ENCODE results near the gene ATP5PF. TPM values are rescaled to one million over a fixed set of nuclear protein-coding genes. Genes with fewer than 3 reads are reported as not detected.
"Not testable (repeated sequence)": the region's sequence is repeated elsewhere in the genome, so short reads cannot be mapped to it uniquely, and the experiment has no call there.

Gene ATP5PF
- total RNA-seq, 2 donors from 2014 or later: 52.1 to 124 TPM

DNA sequence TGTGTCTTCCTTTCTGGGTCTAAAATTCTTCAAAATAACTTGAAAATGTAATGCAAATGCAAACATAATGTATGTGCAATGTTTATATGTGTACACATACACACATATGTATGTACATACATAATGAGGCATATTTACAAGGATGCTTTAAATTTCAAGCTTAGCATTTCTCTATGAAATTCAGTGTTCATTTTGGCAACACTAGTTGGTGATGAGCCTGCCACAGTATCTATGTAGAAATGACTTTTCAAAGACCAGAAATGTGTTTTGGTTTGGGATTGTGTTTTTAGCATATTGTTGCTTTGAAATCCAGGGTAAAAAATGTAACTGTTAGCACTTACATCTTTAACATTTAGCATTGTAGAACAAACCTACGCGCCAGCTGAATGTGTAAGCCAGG is 10.2 kb upstream of the ATP5PF start:
- H3K4me3 Mint-ChIP-seq: no peak overlapping the region
- H3K36me3 Mint-ChIP-seq: peaks cover 4% of the 10 kb centered on the region
- no peaks in the 10 kb centered on the region for H3K27me3 Mint-ChIP-seq
- DNase-seq (ENCODE audit: low spot score) (no peak), ATAC-seq (no peak)
- peaks cover 0 to 6% of the 10 kb centered on the region in 2 donors for H3K4me1 Mint-ChIP-seq (ENCODE audit: low read depth in 2 of 2)
- no peaks in the 10 kb centered on the region for H3K9me3 Mint-ChIP-seq
- no peak overlapping the region for H3K27ac Mint-ChIP-seq

DNA sequence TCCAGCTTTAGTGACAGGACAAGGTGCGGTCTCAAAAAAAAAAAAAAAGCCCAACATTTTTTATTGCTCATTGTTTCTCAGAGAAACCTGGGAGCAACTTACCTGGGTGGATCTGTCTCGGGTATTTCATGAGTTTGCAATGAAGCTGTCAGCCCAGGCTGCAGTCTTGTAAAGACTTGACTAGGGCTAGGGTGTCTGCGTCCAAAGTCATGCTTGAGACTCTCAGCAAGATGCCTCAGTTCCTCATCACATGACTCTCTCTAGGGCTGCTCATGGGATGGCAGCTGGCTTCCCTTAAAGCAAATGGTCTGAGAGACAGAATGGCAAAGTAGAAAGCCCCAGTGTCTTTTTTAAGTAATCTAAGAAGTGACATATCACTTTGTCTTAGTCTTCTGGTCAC is 8.2 kb upstream of the ATP5PF start:
- Mint-ChIP-seq H3K4me3 (no peak overlapping the region), H3K36me3 (peaks cover 4% of the 10 kb centered on the region), H3K9me3 (no peaks in the 10 kb centered on the region), H3K27ac (no peak overlapping the region), H3K4me1 (ENCODE audit: low read depth in 2 of 2) (peaks cover 0 to 19% of the 10 kb centered on the region in 2 donors), H3K27me3 (no peaks in the 10 kb centered on the region)
- no peak for ATAC-seq
- no peak for DNase-seq (ENCODE audit: low spot score)

DNA sequence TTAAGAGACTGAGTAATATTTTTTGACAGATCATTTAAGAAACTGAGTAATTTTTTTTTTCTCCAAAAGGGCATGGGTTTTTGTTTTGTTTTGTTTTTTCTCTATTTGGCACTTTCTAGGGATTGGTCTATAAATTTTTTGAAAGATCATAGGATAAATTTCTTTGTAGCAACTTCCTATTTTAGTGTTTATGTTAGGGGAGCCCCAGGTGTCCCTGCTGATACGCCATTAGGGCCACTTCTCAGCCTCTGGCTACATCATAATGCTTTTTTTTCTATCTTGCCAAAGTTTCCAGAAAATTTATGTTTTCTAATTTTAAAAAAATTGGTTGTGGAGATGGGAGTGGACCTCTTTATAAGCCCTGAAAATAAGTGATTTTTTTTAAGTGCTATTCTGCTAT is 2.7 kb upstream of the ATP5PF start:
- no peak for DNase-seq (ENCODE audit: low spot score)
- Mint-ChIP-seq H3K4me1 (ENCODE audit: low read depth in 2 of 2) (peaks cover 32 to 43% of the 10 kb centered on the region in 2 donors), H3K4me3 (no peak overlapping the region), H3K9me3 (no peaks in the 10 kb centered on the region), H3K27ac (no peak overlapping the region), H3K27me3 (no peaks in the 10 kb centered on the region), H3K36me3 (peaks cover 25% of the 10 kb centered on the region)
- ATAC-seq: no peak

DNA sequence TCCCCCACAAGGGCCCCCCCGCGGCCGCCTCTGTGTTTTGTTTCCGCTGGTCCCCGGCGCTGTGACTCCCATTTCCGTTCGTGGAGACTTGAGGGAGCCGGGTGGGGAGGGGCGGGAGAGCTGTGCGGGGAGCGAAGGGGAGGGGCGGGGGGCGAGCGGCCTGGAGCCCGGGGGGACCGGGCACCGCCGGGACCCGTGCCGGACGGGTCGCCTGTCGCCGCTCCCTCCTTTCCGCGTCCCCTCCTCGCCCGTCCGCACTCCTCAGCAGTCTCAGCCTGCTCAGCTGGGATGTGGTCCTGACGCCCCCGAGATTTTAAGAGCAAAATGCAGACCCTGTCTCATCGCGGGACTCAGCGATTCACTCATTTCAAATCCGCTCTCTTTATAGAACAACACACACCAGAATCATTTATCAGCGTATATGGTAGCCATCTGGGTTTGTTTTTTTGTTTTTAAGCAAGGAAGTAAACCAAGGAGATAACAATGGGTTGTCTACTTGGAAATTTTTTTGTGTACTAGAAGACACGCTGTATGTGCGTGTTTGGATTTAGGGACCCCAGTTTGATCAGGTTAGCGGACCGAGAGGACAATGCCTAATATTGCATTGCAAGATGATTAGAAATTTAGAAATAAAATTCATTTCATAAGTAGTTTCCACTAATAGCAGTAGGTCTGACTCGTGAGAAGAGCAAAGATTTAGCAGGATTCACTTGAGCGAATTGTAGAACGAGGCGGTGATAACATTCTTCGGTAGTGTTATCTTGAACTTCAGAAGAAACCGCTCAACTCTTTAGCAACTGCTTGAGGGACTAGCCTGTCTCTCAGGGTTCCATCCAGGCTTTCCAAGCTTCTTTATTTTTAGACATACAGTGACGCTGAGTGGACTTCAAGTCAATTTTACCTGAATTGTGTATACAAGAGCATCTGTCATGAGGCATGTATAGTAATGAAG is 1.2 kb upstream of the ATP5PF start:
- Mint-ChIP-seq H3K36me3 (peaks cover 25% of the 10 kb centered on the region), H3K4me1 (ENCODE audit: low read depth in 2 of 2) (peaks cover 32 to 42% of the 10 kb centered on the region in 2 donors), H3K9me3 (no peaks in the 10 kb centered on the region), H3K27me3 (no peaks in the 10 kb centered on the region), H3K4me3 (peak overlapping the region; percentile 100), H3K27ac (peak overlapping the region; percentile 99 to 100)
- DNase-seq (ENCODE audit: low spot score) (no peak), ATAC-seq (no peak)

DNA sequence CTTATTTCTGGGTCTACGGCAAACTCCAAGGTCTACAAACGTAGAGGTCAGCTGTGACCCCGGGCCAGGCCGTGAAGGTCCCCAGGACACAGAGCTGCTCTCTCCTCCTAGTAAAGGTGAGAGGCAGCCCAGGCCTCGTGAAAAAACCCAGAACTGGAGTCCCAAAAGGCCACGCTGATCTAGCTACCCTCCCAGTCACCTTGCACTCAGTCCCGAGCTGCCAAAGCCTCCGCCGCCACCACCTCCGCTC is 125 bp downstream of the ATP5PF start:
- Mint-ChIP-seq H3K9me3 (no peaks in the 10 kb centered on the region), H3K4me3 (peak overlapping the region; percentile 100), H3K36me3 (peaks cover 25% of the 10 kb centered on the region), H3K4me1 (ENCODE audit: low read depth in 2 of 2) (peaks cover 32 to 42% of the 10 kb centered on the region in 2 donors), H3K27me3 (no peaks in the 10 kb centered on the region), H3K27ac (peak overlapping the region; percentile 99 to 100)
- no peak for DNase-seq (ENCODE audit: low spot score)
- no peak for ATAC-seq

DNA sequence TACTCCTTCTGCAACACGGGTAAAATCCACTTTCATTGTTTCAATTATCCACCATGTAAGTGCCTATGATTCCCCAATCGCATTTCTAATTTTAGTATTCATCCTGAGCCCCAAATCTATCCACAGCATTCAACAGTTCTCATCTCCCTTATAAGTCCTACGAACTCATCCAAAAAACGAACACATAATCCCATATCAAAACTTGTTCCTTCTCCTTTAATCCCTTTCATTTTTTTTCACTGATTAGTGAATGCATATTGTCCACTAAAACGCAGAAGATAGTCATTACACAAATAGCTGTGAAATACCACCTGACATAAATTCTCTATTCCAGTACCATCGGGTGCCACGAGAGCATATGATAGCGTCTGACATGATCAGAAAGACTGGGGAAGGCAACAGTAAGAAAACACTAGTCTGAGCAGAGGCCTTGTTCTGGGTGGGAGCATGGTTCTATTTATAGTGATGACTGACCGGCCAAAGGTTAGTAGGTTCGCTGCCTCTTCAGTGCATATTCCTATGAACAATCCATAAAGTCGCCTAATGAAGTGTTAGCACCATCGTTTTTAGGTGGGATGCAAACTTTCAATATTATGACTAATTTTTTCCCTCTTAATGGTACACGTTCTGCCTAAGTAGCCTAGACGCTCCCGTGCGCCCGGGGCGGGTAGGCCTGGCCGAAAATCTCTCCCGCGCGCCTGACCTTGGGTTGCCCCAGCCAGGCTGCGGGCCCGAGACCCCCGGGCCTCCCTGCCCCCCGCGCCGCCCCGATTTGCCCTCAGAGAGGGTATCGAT is 648 bp downstream of the ATP5PF start:
- DNase-seq (ENCODE audit: low spot score): no peak
- peak overlapping the region; percentile 99 to 100 for H3K27ac Mint-ChIP-seq
- H3K9me3 Mint-ChIP-seq: no peaks in the 10 kb centered on the region
- H3K36me3 Mint-ChIP-seq: peaks cover 25% of the 10 kb centered on the region
- H3K4me1 Mint-ChIP-seq (ENCODE audit: low read depth in 2 of 2): peaks cover 32 to 39% of the 10 kb centered on the region in 2 donors
- H3K4me3 Mint-ChIP-seq: peak overlapping the region; percentile 100
- ATAC-seq: no peak
- no peaks in the 10 kb centered on the region for H3K27me3 Mint-ChIP-seq

DNA sequence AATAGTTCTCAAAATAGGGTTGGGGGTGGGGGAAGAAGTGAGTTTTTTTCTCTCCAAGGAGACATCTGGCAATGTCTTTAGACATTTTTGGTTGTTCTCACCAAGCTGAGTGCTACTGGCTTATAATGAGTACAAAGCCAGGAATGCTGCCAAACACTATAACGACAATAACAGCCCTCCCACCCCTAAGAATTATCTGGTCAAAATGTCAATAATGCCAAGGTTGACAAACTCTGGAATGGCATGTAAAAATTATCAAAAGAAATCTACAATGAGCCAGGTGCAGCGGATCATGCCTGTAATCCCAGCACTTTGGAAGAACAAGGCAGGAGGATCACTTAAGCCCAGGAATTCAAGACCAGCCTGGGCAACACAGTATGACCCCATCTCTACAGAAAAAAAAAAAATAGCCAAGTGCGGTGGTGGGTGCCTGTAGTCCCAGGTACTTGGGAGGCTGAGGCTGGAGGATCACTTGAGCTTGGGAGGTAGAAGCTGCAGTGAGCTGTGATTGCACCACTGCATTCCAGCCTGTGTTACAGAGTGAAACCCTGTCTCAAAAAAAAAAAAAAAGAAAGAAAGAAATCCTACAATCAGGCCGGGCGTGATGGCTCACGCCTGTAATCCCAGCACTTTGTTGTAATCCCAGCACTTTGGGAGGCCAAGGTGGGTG is 2.5 kb downstream of the ATP5PF start:
- Mint-ChIP-seq H3K4me3 (no peak overlapping the region), H3K4me1 (ENCODE audit: low read depth in 2 of 2) (peaks cover 34 to 39% of the 10 kb centered on the region in 2 donors), H3K36me3 (peaks cover 37% of the 10 kb centered on the region), H3K27me3 (no peaks in the 10 kb centered on the region), H3K27ac (no peak overlapping the region), H3K9me3 (no peaks in the 10 kb centered on the region)
- ATAC-seq (no peak), DNase-seq (ENCODE audit: low spot score) (no peak)

DNA sequence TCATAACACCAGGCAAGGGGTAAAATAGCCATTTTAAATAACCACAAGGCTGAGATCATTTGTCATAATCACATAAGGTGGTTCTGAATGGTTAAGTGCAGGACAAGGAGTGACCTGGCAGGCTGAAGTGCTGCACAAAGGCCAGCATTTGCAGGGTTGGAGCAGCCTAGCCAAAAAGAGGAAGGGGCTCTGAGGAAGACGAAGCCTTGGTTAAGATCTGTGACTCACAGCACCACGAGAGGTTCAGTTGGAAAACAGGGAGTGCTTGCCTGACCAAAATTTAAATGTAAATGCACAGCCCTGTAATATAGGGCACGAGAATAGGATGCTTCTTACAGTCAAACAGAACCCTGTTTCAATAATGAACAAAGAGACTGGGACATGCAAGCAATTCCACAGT is 12.1 kb downstream of the ATP5PF start:
- H3K4me3 Mint-ChIP-seq: no peak overlapping the region
- DNase-seq (ENCODE audit: low spot score): no peak
- H3K36me3 Mint-ChIP-seq: peaks cover 32% of the 10 kb centered on the region
- no peaks in the 10 kb centered on the region for H3K27me3 Mint-ChIP-seq
- no peak overlapping the region for H3K27ac Mint-ChIP-seq
- peaks cover 0 to 5% of the 10 kb centered on the region in 2 donors for H3K4me1 Mint-ChIP-seq (ENCODE audit: low read depth in 2 of 2)
- ATAC-seq: no peak
- H3K9me3 Mint-ChIP-seq: no peaks in the 10 kb centered on the region

DNA sequence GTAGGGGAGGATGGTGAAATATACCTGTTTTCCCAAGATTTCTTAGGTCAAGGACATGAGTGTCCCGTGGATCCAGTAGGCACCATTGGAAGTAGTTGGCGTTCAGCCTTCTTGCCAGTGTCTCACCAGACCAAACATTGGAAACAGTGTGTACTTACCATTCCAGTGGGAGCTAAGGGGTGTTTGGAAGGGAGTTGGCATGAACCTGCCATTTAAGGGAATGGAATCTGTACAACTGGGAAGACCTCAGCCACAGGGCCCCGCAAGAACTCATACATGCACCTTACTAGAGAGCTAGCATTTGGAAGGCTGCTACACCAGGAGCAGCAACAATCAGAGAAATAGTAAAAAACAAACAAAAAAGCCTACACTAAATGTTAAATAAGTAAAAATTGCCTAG is 12.7 kb downstream of the ATP5PF start:
- Mint-ChIP-seq H3K9me3 (no peaks in the 10 kb centered on the region), H3K27me3 (no peaks in the 10 kb centered on the region), H3K4me1 (ENCODE audit: low read depth in 2 of 2) (peaks cover 0 to 5% of the 10 kb centered on the region in 2 donors), H3K27ac (no peak overlapping the region), H3K4me3 (no peak overlapping the region), H3K36me3 (peaks cover 31% of the 10 kb centered on the region)
- DNase-seq (ENCODE audit: low spot score): no peak
- no peak for ATAC-seq

DNA sequence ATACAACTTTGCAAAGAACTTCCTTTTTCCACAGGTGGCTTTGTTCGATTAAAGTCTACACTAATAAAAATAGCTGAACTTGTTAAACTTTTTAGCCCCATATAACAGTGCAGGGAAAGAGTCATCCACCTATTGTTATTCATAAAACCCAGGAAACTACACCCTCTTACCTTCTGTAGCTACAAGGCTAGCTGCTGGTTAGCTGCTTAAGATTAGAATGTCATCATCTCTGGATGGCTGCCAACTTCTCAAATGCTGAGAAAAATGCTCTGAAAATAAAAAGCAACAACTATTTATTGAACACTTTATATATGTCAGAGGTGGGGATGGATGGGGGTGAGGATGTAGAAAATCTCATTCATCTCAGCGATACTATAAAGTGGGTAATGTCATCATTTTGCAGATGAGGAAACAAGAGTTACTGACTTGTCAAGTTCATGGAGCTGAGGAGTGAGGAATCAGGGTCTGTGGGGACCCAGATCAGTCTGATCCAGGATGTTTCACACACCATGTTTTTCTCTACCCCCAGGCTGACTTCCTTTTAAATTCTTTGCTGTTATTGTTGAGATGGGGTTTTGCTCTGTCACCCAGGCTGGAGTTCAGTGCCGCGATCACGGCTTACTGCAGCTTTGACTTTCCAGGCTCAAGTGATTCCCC is 17.1 kb downstream of the ATP5PF start:
- DNase-seq (ENCODE audit: low spot score): no peak
- Mint-ChIP-seq H3K4me1 (ENCODE audit: low read depth in 2 of 2) (peaks cover 0 to 5% of the 10 kb centered on the region in 2 donors), H3K9me3 (no peaks in the 10 kb centered on the region), H3K4me3 (no peak overlapping the region), H3K27ac (no peak overlapping the region), H3K27me3 (no peaks in the 10 kb centered on the region), H3K36me3 (peaks cover 9% of the 10 kb centered on the region)
- no peak for ATAC-seq

DNA sequence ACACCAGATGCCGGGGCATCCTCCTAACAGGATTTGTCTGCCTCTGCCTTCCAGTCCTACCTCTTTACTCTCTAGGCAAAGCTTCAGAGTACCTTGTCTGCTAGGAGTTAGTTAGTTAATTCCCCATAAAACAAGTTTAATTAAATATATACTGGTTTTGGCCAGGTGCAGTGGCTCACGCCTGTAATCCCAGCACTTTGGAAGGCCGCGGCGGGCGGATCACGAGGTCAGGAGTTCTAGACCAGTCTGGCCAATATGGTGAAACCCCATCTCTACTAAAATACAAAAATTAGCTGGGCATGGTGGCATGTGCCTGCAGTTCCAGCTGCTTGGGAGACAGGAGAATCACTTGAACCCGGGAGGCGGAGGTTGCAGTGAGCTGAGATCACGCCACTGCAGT is 20.6 kb downstream of the ATP5PF start:
- not testable (repeated sequence) for H3K36me3 Mint-ChIP-seq; H3K9me3 Mint-ChIP-seq; ATAC-seq; DNase-seq (ENCODE audit: low spot score); H3K4me1 Mint-ChIP-seq (ENCODE audit: low read depth in 2 of 2); H3K27me3 Mint-ChIP-seq
- Mint-ChIP-seq H3K27ac (peak overlapping the region in 1 of 2 donors; percentile 55), H3K4me3 (peak overlapping the region; percentile 16)

DNA sequence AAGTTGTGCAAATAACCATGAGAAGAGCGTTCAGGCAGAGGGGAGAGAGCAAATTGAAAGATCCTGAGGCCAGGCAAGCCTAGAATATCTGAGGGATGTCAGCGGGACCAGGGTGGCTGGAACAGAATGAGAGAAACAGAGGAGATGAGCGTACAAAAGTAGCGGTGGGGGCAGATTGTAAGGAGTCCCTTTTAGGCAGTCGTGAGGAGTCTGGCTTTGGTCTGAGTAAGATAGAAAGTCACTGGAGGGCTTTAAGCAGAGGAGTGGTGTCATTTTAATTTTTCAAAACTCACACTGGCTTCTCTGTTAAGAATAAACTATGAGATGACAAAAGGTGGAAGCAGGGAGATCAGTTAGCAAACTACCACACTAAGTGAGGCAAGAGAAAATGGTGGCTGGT is 24.2 kb downstream of the ATP5PF start:
- peaks cover 8 to 9% of the 10 kb centered on the region in 2 donors for H3K4me1 Mint-ChIP-seq (ENCODE audit: low read depth in 2 of 2)
- peak overlapping the region; percentile 38 for H3K4me3 Mint-ChIP-seq
- no peak for DNase-seq (ENCODE audit: low spot score)
- H3K36me3 Mint-ChIP-seq: no peaks in the 10 kb centered on the region
- no peaks in the 10 kb centered on the region for H3K27me3 Mint-ChIP-seq
- ATAC-seq: peak in 1 of 2 donors; percentile 65
- H3K9me3 Mint-ChIP-seq: no peaks in the 10 kb centered on the region
- peak overlapping the region; percentile 17 to 38 for H3K27ac Mint-ChIP-seq

DNA sequence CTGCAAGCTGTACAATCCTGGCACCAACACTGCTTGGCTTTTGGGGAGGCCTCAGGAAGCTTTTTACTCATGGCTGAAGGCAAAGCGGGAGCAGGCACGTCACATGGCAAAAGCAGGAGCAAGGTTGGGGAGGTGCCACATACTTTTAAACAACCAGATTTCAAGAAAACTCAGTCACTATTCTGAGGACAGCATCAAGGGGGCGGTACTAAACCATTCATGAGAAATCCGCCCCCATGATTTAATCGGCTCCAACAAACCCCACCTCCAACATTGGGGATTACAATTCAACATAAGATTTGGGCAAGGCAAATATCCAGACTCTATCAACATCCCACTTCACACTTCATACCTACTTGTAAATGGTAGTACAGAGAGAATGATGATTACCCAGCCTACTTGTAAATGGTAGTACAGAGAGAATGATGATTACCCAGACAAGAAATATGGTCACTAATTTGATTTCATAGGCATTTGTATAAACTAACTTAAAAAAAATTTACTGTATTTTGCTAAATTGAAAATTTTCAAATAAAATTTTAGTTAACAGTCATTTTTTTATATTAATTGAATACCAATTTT is 24.9 kb downstream of the ATP5PF start:
- DNase-seq (ENCODE audit: low spot score) (no peak), ATAC-seq (no peak)
- Mint-ChIP-seq H3K4me3 (no peak overlapping the region), H3K4me1 (ENCODE audit: low read depth in 2 of 2) (peaks cover 8 to 9% of the 10 kb centered on the region in 2 donors), H3K36me3 (no peaks in the 10 kb centered on the region), H3K27ac (no peak overlapping the region), H3K9me3 (no peaks in the 10 kb centered on the region), H3K27me3 (no peaks in the 10 kb centered on the region)

Data from natural killer cell treated with Interleukin-12 subunit alpha and Interleukin-12 subunit beta and Interleukin-15 and Interleukin-18, amount 100 ng/mL, for 72 hours (primary cell).